SK-N-DZ (cell line): ENCODE measurements around the gene KCNQ1OT1.

Source experiments
- DNase-seq: peaks from one replicate; pipeline ENCODE4 v3.0.0-alpha.2; 2015; ENCODE audit warnings: low spot score

KCNQ1OT1 gene

DNA sequence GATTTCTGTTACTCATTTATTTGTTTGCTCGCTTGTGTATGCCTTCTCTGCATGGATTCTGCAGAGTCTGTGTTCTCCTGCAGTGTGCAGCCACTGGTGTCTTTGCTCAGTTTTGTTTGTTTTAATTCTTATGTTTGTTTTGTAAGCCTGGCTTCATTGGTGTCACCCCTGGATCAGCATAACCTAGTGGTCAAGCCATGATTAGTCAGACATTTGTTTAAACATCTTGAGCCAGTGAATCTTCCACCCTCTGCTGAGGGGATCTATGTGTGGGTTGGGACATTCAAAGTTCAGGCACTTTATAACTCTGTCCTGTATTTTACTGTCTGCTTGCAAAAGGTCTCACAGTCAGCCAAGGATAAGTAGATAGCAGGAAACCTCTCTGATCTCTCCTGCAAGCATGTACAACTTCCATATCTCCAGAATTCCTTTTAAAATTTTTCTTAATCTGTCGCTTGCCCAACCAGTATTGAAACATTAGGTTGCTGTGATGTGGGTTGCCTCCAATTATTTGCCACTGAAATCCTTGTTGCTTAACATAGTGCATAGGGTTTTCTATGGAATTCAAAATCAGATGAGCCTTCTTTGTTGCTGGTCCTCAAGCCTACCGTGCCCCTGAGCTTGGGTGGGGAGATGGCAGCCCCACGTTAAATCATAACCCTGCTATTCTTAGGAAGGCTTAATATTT lies 86.8 kb downstream of the KCNQ1OT1 start:
- DNase-seq: no peak

DNA sequence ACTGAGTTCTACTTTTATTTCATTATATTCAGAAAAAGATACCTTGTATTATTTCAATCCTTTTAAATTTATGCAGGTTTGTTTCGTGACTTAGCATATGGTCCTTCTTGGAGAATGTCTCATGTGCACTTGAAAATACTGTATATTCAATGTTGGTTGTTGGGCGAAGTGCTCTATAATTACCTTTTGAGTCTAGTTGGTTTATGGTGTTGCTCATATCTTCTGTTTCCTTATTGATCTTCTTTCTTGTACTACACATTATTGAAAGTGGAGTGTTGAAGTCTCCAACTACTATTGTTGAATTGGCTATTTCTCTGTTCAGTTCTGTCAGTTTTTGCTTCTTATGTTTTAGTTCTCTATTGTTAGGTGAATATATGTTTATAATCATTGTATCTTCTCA lies 90.4 kb downstream of the KCNQ1OT1 start:
- DNase-seq: no peak

DNA sequence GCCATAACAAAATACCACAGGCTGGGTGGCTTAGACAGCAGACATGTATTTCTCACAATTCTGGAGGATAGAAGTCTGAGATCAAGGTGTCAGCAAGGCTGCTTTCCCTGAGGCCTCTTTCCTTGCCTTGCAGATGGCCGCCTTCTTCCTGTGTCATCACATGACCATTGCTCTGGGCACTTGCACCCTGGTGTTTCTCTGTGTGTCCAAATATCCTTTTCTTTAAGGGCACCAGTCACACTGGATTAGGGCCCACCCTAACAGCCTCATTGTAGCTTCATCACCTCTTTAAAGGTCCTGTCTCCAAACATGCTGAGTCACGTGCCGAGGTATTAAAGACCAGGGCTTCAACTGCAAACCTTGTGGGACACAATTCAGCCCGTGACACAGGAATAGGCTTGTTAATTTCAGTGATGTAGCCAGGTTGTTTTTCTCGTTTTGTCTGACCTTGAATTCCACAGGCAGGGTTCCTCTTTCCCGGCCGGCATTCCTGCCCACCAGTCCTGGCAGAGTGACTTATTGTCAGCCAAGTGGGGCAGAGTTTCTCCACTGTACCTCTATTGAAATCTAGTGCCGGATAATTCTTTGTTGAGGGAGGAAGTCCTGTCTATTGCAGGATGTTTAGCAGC lies 100.1 kb downstream of the KCNQ1OT1 start:
- no peak for DNase-seq

DNA sequence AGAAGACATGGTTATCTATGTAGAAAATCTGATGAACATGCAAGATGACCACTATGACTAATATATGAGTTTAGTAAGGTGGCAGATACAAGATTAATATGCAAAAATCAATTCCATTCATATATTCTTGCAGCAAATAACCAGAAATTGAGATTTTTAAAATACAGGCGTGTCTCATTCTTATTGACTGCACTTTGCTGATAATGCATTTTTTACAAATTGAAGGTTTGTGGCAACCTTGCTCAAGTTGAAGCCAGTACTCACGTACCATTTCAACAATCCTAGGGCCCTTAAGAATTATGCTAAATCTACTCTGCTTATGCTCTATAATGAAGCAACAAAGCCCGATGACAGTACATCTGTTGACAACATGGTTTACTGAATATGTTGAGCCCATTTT lies 104.6 kb downstream of the KCNQ1OT1 start:
- DNase-seq: no peak

DNA sequence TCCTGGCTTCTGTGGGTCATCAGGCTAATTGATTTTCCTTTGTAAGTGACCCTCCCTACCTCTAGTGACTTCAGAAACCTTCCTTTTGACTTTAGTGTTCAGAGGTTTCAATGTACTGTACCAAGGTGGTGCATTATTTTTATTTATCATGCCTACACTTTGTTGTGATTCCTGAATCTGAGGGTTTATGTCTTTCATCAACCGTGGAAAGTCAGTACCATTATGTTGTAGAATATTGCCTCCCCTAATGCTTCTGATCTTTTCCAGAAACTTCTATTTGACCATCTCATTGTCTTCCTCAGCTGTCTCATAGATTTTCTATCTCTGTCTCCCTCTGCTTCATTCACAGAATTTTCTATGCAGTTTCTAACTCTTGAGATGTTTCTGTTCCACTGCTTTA lies 105.5 kb downstream of the KCNQ1OT1 start:
- no peak for DNase-seq

DNA sequence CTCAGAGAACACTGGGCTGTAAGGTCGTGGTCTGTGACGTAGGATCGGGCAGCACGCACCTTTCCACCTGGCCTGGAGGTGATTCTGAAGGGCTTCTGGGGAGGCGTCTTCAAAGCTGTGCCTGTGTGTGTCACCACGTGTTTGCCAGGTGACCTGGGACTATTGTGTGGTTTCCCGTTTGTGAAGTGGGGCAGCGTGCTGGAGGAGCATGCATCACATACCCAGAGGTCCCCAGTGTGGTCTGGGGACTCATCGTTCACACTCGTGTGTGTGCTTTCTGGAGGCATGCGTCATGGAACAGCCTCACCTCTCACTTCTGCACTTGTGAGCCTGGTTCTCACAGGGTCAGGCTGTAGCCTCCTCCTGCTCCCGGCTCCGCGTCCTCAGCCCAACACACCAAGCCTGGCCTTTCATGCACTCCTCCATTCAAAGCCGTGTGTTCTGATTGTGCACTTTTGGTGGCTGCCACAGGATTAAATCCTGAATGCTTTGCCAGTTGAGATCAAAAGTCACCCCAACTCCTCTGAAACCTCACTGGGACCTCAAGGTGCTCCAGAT lies 106.3 kb downstream of the KCNQ1OT1 start:
- no peak for DNase-seq

DNA sequence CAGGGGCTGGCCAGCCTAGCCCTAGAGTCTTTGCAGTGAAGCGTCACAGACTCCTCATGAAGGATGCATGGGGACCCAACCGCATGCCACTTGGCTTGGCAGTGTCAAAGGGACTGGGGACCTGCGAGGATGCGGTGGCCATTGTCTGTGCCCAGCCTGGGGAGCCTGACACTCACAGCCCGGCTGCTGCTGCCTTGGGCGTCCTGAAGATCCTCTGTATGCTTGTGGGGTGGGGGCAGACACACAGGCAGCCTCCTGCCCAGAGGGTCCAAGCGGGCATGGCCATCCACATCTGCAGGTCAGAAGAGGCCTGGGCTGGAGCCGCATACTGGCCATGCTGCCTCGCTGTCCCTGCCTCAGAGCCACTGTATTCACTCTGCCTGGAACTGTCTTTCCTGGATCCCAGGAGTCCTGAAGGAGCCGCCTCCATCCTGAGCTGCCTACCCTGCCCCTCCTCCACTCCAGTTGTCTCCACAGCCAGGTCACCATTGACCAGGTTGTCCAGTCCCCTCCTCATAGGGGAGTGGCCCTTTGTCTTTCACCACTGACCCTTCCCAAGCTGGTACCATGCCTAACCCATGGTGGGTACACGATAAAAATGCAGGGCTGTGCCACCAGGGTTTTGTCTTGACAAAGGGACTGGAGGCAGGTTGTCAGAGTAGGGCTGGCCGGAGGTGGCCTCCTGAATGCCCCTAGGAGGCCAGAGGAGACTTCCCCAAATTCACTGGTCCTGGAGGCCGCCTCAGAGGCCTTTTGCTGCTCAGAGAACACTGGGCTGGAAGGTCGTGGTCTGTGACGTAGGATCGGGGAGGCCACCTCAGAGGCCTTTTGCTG lies 107.0 kb downstream of the KCNQ1OT1 start:
- no peak for DNase-seq

DNA sequence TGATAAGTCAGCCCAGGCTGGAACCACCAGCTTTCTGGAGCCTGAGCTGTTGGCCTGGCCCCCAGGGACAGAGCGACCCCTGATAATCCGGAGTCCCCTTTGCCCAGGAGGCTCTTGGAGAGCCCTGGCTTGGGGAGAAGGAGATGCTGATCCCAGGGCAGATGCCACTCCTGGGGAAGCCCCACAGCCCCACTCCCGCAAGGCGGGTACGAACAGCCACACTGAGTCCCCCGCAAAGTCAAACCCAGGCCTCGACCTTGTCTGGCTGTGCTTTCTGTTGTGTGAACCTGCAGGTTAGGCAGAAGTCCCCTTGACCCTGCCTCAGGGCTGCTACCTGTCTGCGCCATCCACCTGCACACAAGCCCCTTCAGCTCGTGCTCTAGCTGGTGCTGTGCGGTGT lies 108.0 kb downstream of the KCNQ1OT1 start:
- no peak for DNase-seq

DNA sequence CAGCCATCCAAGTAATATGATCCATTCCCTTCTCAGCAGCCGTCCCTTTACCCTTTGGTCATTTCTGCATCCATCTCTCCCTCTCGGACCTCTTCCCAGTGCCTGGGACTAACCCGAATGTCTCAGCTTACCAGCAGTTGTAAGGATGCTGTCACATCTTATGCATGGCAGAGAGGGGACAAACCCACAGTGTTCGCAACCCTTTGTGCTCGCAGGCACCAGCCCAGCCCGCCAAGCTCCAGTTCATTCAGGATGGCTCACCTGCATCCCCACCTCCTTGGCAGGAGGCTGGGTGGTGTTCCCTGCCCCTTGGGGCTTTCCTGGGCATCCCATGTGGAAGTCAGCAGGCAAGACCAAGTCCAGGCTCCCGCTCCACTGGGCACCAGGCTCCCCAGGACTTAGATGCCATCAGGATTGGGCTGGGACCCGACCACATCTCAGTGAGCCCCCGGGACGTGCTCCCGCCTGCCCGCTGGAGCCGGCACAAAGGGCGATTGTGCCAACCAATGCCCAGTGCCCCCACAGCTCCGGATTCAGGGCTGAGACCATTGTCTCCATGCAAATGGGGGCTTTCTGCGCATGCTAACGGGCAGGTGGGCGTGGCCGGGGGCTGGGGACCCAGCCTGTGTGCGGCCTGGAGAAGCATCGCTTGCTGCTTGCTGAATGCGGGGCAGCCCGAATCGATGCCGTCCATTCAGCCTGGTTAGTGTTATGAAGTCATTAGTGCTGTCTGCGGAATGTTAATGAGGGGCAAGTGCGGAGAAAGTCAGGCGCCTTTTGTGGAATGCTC lies 108.6 kb downstream of the KCNQ1OT1 start:
- DNase-seq: no peak

DNA sequence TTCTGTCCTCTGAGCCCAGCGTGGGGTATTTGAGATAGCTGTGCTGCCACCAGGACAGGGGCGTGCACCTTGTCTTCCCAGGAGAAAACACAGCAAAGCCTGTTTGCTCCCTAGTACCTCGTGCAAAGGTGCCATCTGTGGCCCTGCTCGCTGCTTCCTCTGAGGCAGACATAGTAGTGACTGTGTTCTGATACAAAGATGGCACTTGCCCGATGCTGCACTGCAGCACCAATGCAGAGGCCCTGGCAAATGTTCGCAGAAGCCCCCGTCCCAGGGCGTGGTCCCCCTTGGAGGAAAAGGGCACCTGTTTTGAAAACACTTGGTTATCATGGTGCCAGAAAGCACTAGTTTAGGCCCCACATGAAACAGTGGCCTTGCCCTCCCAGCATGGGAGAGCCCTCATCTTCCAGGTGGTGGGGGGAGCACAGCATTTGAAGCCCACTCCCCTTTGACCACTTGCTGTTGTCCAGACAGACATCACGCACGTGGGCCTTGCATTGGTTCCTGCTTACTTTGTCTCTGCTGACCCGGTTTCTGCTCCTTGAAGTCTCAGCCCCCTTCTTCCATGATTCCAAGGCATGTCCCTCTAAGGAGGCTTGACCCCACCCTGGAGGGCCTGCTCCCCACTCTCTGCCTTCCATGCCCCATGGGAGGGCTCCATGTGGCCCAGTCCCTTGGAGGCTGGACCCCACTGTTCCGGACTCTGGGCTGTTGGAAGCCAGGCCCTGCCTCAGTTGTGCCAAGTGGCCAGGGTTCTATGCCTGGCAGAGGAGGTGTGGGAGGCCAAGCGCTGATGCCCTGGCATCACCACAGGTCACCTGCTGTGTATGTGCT lies 109.4 kb downstream of the KCNQ1OT1 start:
- no peak for DNase-seq

DNA sequence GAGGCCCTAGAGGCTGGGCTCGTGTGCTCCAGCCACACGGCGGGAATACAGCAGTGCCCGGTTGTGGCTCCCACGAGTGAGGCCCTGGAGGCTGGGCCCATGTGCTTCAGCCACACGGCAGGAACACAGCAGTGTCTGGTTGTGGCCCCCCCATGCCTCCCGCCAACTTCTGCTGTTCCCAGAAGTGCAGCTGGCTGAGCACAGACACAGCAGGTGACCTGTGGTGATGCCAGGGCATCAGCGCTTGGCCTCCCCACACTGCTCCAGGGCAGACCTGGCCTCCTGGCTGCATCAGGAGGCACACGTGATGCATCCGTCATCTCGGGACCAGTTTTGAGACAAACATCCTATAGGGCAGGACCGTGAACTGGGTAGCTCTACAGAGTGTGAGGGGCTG lies 110.3 kb downstream of the KCNQ1OT1 start:
- DNase-seq: no peak

DNA sequence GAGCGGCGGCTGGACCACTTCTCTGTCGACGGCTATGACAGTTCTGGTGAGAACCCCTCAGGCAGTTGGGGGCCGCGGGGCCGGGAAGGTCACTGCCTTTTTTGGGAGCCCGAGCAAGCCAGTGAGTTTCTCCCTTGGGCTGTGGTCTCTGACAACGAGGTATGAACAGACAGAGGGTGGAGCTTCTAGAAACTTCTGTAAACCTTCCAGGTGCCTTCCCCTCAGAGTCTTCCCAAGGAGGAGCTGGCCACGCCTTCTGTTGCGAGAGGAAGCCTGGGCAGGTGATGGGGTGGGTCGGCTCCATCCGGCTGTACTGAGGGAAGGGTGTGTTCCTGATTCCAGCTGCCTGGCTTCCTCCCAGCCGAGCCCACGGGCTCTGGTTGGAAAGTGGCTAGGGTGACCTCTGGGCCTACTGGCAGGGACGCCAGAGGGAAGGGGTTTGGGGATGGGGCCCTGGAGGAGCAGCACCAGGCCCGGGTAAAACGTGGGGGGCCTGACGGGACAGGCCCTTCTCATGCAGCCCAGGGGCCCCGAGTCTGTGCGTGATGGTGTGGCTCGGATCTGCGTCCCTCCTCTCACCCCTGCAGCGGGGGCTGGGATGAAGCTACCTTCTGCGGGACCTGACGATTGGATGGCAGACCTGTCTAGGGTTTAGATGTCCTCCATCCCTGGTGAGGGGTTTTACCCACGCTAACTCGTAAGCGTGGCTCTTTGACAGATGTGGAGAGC lies 110.8 kb downstream of the KCNQ1OT1 start:
- no peak for DNase-seq

DNA sequence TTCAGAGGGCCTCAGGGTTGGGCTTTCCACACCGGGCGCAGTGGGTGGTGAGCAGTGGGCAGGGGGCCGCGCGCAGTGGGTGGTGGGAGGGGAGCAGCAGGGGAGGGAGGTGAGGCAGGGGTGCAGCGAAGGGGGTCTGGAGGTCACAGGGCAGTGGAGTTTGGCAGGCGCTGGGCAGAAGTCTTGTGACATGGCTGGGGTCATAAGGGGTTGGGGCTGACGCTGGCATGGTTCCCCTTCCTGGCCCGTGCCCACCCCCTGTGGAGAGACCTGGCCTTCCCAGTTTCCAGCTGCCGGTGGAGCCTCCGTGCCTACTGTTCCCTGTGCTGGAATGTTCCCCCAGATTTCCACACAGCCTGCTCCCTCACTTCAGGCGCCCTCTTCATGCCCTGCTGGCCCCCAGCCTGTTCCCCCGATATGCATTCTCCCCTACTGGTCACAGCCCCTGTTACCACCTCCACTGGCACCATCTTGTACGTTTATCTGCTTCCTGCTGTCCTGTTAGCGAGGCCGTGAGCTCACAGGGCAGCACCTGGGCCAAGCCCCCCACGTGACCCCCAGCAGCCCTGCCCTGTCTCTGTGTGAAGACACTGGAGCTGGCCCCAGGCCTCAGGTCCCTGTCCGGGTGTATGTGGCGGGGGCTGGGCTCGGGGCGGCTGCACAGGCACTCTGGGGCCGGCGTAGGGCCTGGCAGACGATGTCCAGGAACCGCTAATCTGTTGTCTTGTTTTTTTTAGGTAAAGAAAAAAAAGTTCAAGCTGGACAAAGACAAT lies 111.6 kb downstream of the KCNQ1OT1 start:
- DNase-seq: no peak

DNA sequence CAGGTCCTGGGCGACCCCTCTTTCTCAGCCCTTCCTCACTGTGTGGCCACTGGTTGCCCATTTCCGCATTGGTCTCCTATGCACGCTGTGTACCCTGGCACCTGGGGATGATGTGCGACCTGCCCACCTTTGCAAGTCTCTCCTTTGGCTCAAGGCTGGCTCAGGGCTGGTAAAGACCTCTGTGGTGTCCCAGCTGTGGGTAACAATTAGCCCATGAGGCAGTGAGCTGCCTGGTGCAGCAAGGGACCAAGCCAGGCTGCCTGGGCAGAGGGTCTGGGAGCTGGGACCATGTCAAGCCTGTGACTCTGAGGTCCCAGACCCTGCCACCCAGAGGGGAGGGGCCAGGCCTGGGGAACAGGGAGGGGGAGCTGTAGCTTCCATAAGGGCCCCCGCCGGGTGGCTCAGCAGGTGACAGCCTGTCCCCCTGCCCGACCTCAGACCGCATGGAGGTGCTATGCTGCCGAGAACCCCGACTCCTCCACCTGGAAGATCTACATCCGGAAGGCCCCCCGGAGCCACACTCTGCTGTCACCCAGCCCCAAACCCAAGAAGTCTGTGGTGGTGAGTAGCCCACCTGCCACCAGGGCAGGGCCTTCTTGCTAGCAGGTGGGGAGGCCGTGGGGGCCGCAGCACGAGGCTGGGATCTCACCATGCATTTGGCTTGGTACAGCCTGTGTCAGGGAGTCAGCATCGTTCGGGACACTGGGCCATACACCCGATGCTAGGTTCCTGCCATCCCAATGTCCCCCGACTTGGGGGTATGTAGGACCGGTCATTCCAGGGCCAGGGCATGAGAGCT lies 112.5 kb downstream of the KCNQ1OT1 start:
- no peak for DNase-seq

DNA sequence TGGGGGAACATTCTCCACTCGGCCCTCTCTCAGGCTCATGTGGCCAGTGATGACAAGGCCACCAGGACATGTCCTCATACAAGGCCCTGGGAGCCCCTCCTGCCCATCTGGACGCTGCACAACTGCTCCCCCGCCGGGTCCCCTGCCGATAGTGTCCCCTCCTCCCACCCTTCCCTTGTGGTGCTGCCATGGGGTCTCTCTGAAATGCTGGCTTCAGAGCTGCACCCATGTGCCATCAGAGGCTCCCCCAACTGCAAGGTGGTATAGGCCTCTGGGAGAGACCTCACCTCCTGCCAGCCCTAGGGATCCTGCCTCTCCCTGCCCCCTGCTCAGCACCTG lies 113.0 kb downstream of the KCNQ1OT1 start:
- DNase-seq: no peak

DNA sequence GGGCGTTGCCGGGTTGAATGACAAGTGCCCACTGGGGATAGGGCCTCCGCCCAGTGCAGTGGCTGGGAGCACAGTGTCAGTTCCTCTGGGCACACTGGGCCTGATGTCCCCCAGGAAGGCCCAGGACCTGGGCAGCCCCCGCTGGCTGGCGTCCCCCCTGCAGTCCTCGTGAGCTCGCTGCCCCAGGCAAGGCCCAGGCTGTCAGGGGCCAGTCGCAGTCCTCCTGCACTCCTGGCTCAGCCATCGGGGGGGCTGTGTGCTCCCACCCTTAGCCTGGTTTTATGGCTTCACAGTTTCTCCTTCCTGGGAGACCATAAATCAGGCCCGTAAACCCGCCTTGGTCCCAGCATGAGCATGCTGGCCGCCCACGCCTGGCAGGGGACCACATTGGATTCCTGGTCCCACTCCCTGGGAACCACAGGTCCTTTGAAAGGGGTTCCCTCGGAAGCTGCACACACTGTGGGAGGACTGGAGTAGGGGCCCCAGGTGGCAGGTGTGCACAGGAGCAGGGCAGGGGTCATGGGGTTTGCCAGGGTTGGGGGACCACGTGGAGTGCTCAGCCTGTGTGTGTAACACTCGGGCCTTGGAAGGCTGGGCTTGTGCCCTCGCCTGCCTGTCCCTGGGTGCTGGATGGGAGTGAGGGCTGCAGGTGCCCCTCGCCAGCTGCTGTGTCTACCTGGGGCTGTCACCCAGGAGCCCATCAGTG lies 113.6 kb downstream of the KCNQ1OT1 start:
- DNase-seq: no peak

DNA sequence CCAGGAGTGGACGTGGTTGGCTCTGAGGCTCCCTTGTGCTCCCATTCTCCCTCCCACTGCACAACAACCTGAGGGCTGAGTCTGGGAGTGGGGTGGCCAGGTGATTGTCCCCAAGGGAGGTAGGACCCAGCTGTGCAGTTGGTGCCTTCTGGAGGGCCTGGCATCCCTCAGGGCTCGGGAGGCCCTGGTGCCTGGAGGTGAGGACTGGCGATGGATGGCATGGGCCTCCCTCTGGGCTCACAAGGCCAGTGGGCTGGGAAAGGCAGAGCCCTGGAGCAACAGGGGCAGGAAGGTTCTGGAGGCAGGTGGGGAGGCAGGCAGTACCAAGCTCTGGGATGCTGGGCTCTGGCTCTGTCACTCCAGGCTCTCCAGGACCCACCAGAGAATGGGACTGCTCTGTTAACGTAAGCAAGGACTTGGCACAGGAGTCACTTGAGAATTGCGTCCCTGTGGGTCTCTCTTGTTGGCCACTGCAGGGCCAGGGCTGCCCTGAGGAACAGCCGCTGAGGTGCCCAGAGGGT lies 114.2 kb downstream of the KCNQ1OT1 start:
- no peak for DNase-seq
